Liver (tissue), 9 donors: ENCODE measurements around the gene NRROS. TPM values are rescaled to one million over a fixed set of nuclear protein-coding genes. Genes with fewer than 3 reads are reported as not detected.

Experiments
- DNase-seq: peaks from one replicate; pipeline ENCODE4 v3.0.0-alpha.2; 2017; ENCODE audit warnings: low spot score
- H3K27ac ChIP-seq, 2 donors: one replicate each; pipeline ENCODE4 v1.7.0; 2013; ENCODE audit warnings: inconsistent platforms in 2 of 2, low read length in 2 of 2, control low read depth in 1 of 2, low read depth in 1 of 2, mild to moderate bottlenecking in 1 of 2
- H3K27me3 ChIP-seq, 4 donors: one replicate each; pipeline versions ENCODE4 v1.6.1 to v1.7.0; 2013; ENCODE audit warnings: low read length in 3 of 4, inconsistent platforms in 1 of 4, mild to moderate bottlenecking in 1 of 4, moderate library complexity in 1 of 4; ENCODE audit not compliant: control insufficient read depth in 4 of 4, insufficient read depth in 4 of 4
- H3K36me3 ChIP-seq, 4 donors: one replicate each; pipeline versions ENCODE4 v1.6.1 to v1.7.0; 2013; ENCODE audit warnings: low read length in 3 of 4, mild to moderate bottlenecking in 3 of 4, low read depth in 1 of 4, moderate library complexity in 1 of 4; ENCODE audit not compliant: control insufficient read depth in 4 of 4, insufficient read depth in 3 of 4
- H3K4me1 ChIP-seq, 4 donors: one replicate each; pipeline versions ENCODE4 v1.6.1 to v1.7.0; 2013; ENCODE audit warnings: low read length in 3 of 4, mild to moderate bottlenecking in 3 of 4, moderate library complexity in 1 of 4; ENCODE audit not compliant: control insufficient read depth in 4 of 4, insufficient read depth in 4 of 4
- H3K4me3 ChIP-seq, 3 donors: one replicate each; pipeline versions ENCODE4 v1.6.1 to v1.7.0; 2013; ENCODE audit warnings: low read length in 3 of 3, control low read depth in 1 of 3, low read depth in 1 of 3, mild to moderate bottlenecking in 1 of 3
- H3K9ac ChIP-seq, 2 donors: one replicate each; pipeline ENCODE4 v1.7.0; 2013; ENCODE audit warnings: low read length in 2 of 2, mild to moderate bottlenecking in 2 of 2, moderate library complexity in 2 of 2, control low read depth in 1 of 2, low read depth in 1 of 2
- H3K9me3 ChIP-seq, 4 donors: one replicate each; pipeline versions ENCODE4 v1.6.1 to v1.7.0; 2013; ENCODE audit warnings: low read length in 3 of 4; ENCODE audit not compliant: control insufficient read depth in 4 of 4
- ATF3 ChIP-seq: IDR thresholded peaks from 2 replicates; pipeline ENCODE4 v1.6.1; 2016; ENCODE audit warnings: antibody characterized with exemption
- CTCF ChIP-seq: fragments of 150-350 bp; IDR thresholded peaks from 2 replicates; pipeline ENCODE4 v1.5.1; 2017; ENCODE audit warnings: improper control_type of control experiment, low read depth, low read length; ENCODE audit not compliant: missing input control
- EGR1 ChIP-seq, 2 donors: IDR thresholded peaks; 2 replicates each; pipeline ENCODE4 v1.6.1; 2016 to 2018; ENCODE audit warnings: antibody characterized with exemption in 2 of 2, low read depth in 2 of 2
- FOXA1 ChIP-seq: IDR thresholded peaks from 2 replicates; pipeline ENCODE4 v1.6.1; 2016; ENCODE audit warnings: antibody characterized with exemption
- FOXA2 ChIP-seq: IDR thresholded peaks from 2 replicates; pipeline ENCODE4 v1.6.1; 2016; ENCODE audit warnings: antibody characterized with exemption
- GABPA ChIP-seq, 2 donors: IDR thresholded peaks in 1 of 2; conservative IDR thresholded peaks in 1 of 2; 2 replicates each; pipeline ENCODE4 v1.6.1; 2016; ENCODE audit warnings: antibody characterized with exemption in 2 of 2, mild to moderate bottlenecking in 1 of 2, moderate library complexity in 1 of 2
- HNF4A ChIP-seq, 2 donors: conservative IDR thresholded peaks; 2 replicates each; pipeline ENCODE4 v1.6.1; 2016; ENCODE audit warnings: antibody characterized with exemption in 2 of 2, mild to moderate bottlenecking in 2 of 2
- HNF4G ChIP-seq: IDR thresholded peaks from 2 replicates; pipeline ENCODE4 v1.6.1; 2016; ENCODE audit warnings: antibody characterized with exemption
- JUND ChIP-seq, 2 donors: IDR thresholded peaks; 2 replicates each; pipeline ENCODE4 v1.6.1; 2016; ENCODE audit warnings: antibody characterized with exemption in 2 of 2
- MAX ChIP-seq: IDR thresholded peaks from 2 replicates; pipeline ENCODE4 v1.6.1; 2016; ENCODE audit warnings: antibody characterized with exemption
- REST ChIP-seq: IDR thresholded peaks from 2 replicates; pipeline ENCODE4 v1.6.1; 2016; ENCODE audit warnings: antibody characterized with exemption, mild to moderate bottlenecking
- RXRA ChIP-seq, 2 donors: IDR thresholded peaks; 2 replicates each; pipeline ENCODE4 v1.6.1; 2017 to 2018; ENCODE audit warnings: antibody characterized with exemption in 2 of 2, mild to moderate bottlenecking in 1 of 2
- TAF1 ChIP-seq: conservative IDR thresholded peaks from 2 replicates; pipeline ENCODE4 v1.6.1; 2016; ENCODE audit warnings: antibody characterized with exemption, mild to moderate bottlenecking
- YY1 ChIP-seq: IDR thresholded peaks from 2 replicates; pipeline ENCODE4 v1.6.1; 2016; ENCODE audit warnings: antibody characterized with exemption, mild to moderate bottlenecking
- ZBTB33 ChIP-seq: IDR thresholded peaks from 2 replicates; pipeline ENCODE4 v1.6.1; 2016; ENCODE audit warnings: antibody characterized with exemption
- WGBS: extraction: QIAGEN DNeasy Blood & Tissue Kit; methylation state at CpG from one replicate; pipeline ENCODE4 v1.1.7; 2013; 5-methylcytosine and 5-hydroxymethylcytosine counted together
- polyA plus RNA-seq, 2 donors: library from polyadenylated mRNA; stranded (reverse) in 1 of 2; unstranded in 1 of 2; fragments of 200-250 nt in 1 of 2; fragments of >200 nt in 1 of 2; fragmentation: Nextera tagmentation in 1 of 2; extraction: Ambion mirVana in 1 of 2; gene quantifications; one replicate each; pipeline versions ENCODE4 v1.2.1 to v1.2.3, GENCODE V29; 2013 to 2015
- total RNA-seq, 2 donors: library from RNA; depleted of rRNA; stranded (reverse); fragments of >200 nt; gene quantifications; one replicate each; pipeline ENCODE4 v1.2.3, GENCODE V29; 2014
- donor health status: healthy.
- donor health status: healthy.
- donor health status: healthy.
- donor health status: healthy.
- donor health status: healthy.

NRROS gene
- total and polyA plus RNA-seq, 4 donors: 0.82 to 9.2 (median 3.0) TPM

GRCh38 chr3:196652961-196653795, 13.7 kb downstream of the NRROS start:
- Histone ChIP-seq H3K4me1 (peaks cover 0 to 4% (median 0%) of the 10 kb centered on the region in 4 donors), H3K4me3 (no peak overlapping the region), H3K27ac (no peak overlapping the region), H3K9ac (no peak overlapping the region), H3K27me3 (no peaks in the 10 kb centered on the region), H3K9me3 (no peaks in the 10 kb centered on the region), H3K36me3 (no peaks in the 10 kb centered on the region)
- TF ChIP-seq HNF4G: no peak
- no peak for TF ChIP-seq RXRA (IDR thresholded peaks at IDR 0.05)
- no peak for TF ChIP-seq REST
- TF ChIP-seq TAF1: no peak
- TF ChIP-seq ATF3: no peak
- no peak for TF ChIP-seq MAX
- TF ChIP-seq FOXA1: no peak
- TF ChIP-seq GABPA (IDR thresholded peaks at IDR 0.05 in 1 of 2, conservative IDR thresholded peaks at IDR 0.05 in 1 of 2): no peak
- no peak for TF ChIP-seq HNF4A (conservative IDR thresholded peaks at IDR 0.05)
- no peak for TF ChIP-seq EGR1 (IDR thresholded peaks at IDR 0.05; ENCODE audit: low read depth in 2 of 2)
- TF ChIP-seq FOXA2: no peak
- WGBS: 86% methylated on average over 15 of the region's 15 CpGs
- no peak for DNase-seq

- Histone ChIP-seq H3K27me3 (no peaks in the 10 kb centered on the region), H3K4me1 (peaks cover 0 to 4% (median 0%) of the 10 kb centered on the region in 4 donors), H3K9ac (no peak overlapping the region), H3K36me3 (no peaks in the 10 kb centered on the region), H3K4me3 (no peak overlapping the region), H3K27ac (no peak overlapping the region), H3K9me3 (no peaks in the 10 kb centered on the region)
- TF ChIP-seq FOXA1 (no peak), CTCF (no peak), ZBTB33 (no peak), YY1 (no peak), TAF1 (no peak), REST (no peak), HNF4A (conservative IDR thresholded peaks at IDR 0.05) (no peak), JUND (IDR thresholded peaks at IDR 0.05) (no peak)
- WGBS: 75% methylated on average over 12 of the region's 12 CpGs
- no peak for DNase-seq
Observed at GRCh38 chr3:196654006-196654734, 14.7 kb downstream of the NRROS start.
